NCI-H1105 treated with DMSO at 0.1 percent for 48 hours (cell line): Measurements from ENCODE around the gene NEU2.
"Not testable (repeated sequence)": the region's sequence is repeated elsewhere in the genome, so short reads cannot be mapped to it uniquely, and the experiment has no call there.

Source experiments
- DNase-seq: peaks from one replicate; lab custom pipeline; 2025; lab: John Stamatoyannopoulos, UW

NEU2 gene

DNA sequence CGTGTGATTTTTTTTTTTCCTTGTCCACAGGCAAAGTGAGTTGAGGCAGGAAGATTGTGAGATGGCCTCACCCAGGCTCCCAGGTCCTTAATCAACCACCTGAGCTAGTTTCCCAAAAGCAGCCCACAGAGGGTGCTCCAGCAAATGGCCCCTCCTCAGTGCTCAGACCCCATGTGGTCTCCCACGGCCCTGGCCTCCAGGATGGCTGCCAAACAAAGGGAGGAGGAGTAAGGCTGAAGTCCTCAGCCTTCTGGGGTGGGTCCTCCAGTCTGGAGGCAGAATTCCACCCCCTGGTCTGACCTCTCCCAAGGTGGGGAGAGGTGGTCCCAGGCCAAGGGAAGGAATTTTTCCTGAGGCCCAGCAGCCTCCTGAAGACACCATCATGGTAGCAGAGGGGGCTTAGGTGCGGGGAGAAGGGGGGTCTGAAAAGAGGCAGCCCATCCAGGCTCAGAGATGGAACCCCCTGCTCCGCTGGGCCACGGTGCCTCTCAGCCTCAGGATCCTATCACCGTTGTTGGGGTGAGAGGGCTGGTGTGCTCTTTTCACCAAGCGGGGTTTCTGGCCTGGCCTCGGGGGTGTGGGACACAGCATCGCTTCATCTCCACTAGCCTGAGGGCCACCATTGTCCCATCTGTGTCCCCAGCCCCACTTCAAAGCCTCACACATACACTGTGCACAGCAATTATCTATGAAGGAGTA lies 21.8 kb upstream of the NEU2 start:
- no peak for DNase-seq

DNA sequence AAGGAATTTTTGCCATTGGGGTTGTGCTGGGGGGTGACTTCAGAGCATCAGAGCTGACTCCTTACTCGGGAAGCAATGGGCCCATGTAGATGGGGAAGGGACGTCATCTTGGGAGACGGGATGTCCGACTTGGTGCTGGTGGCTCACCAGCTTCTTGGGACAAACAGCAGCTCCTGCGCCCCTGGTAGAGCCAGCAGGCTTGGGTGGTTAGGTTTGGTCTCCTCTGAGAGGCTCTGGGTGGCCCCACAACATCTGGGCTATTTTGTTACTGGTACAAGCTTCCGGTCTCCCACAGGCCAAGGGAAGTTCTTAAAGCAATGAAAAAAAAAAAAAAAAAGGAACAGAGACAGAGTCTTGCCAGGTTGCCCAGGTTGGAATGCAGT lies 21.2 kb upstream of the NEU2 start:
- DNase-seq: no peak

DNA sequence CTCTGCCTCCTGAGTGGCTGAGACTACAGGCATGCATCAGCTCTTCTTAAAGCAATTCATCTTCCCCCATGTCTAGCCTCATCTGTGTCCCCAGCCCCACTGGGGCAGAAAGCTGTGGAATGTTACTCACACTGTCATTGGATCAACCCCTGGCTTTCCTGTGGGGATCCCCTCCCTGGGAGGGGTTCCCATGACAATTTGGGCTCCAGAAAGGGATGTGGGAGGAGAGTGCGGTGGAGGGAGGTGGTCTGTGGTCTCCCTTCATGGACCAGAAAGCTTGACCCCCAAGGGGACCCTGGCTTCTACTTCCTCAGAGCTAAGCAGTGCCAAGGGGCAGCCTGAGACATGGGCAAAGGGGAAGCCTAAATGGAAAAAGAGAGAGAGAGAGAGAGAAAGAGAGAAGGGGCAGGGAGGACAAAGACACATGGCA lies 20.8 kb upstream of the NEU2 start:
- DNase-seq: no peak

DNA sequence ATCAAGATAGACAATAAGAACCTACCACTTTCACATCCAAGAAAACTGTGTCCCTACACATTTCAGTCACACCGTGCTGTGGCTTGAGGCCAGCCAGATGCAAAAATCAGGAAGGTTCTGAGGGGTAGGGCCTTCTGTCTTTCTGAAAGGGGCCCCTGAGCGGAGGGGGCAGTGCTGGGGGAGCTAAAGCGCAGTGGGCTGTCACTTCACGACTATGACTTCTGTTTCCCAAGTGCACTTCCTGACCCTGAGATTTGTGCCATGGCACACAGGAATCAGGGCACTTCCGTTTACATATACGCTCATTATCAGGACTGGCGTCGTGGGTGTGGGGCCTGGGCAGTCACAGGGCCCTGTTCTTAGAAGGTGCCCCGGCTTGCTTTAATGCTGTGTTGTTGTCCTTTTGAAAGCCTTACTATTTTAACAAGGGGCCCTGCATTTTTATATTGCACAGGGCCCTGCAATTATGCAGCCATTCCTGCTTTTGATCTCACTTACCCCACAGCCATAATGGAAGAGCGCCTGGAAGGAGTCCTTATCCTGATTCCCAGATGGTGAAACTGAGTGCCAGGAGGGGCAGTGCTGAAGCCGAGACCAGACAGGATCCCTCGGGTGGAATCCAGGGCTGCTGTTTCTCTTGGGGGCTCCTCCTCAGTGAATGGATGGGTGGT lies 20.0 kb upstream of the NEU2 start:
- no peak for DNase-seq

DNA sequence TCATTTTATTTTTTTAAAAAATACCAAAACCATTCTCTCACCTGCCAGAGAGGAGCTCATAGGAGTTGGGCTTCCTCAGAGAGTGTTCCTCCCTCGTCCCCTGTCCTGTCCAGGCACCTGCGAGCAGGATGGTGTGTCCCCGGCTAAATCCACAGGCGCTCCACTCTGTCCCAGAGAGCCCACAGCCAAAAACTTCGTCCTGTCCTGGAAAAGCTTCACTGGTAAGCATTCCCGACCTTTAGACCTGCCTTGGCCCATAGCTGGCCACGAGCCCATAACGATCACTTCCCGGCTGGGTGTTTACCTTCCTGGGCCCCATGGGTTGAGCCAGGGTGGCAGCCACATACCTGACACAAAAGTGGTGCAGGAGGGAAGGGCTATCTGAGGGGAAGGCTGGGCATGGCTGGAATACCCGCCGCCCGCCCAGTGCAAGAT lies 19.4 kb upstream of the NEU2 start, which contains the start of gene NGEF:
Gene NGEF, minus strand, starts transcription at position 230 of the 435 bp plus-strand sequence. CDS start 38,366 bp downstream, outside the sequence.
- DNase-seq: no peak

DNA sequence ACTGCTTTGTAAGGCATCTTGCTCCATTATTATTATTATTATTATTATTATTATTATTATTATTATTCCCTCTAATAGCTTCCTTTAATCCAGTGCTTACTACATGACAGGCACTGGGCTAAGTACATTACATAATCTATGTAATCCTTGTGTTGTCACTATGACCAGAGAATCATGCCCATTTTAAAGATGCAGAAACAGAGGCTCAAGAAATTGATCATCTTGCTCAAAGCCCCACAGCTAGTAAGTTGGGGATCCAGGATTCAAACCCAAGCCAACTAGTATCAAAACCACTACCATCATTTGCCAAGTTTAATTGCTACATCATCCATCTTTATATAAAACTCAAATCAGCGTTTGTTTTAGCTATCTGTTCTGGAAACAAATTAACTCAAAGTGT lies 18.8 kb upstream of the NEU2 start:
- DNase-seq: no peak

DNA sequence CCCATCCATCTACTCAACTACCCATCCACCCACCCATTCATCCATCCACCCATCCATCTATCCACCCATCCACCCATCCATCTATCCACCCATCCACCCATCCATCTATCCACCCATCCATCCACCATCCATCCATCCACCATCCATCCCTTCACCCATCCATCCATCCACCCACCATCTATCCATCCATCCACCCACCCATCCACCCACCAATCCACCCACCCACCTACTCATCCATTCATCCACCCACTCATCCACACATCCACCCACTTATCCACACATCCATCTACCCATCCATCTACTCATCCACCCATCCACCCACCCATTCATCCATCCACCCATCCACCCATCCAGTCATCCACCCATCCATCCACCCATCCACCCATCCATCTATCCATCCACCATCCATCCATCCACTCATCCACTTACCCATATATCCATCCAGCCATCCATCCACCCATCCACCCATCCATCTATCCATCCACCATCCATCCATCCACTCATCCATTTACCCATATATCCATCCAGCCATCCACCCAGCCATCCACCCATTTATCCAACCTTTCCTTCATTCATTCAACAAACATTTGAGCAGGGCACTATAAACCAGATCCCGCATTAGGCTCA lies 17.3 kb upstream of the NEU2 start:
- DNase-seq: no peak

DNA sequence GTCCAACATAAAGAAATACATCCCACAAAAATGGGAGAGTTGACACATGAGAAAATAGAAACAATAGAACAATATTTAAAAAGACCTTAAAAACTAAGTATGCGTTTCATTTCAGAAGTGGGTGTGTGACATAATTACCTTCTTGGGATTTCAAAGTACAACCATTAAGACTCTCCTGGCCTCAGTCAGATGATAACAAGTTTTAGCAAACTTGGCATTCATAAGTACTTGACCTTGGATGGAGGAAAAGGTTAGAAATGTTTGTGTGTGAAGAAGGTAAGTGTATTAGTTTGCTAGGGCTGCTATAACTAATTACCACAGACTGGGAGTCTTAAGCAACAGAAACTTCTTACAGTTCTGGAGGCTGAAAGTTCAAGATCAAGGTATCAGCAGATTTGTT lies 14.5 kb upstream of the NEU2 start:
- DNase-seq: no peak

DNA sequence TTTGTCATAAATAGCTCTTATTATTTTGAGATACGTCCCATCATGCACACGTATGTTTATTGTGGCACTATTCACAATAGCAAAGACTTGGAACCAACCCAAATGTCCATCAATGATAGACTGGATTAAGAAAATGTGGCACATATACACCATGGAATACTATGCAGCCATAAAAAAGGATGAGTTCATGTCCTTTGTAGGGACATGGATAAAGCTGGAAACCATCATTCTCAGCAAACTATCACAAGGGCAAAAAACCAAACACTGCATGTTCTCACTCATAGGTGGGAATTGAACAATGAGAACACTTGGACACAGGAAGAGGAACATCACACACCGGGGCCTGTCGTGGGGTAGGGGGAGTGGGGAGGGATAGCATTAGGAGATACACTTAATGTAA lies 12.9 kb upstream of the NEU2 start:
- not testable (repeated sequence) for DNase-seq

DNA sequence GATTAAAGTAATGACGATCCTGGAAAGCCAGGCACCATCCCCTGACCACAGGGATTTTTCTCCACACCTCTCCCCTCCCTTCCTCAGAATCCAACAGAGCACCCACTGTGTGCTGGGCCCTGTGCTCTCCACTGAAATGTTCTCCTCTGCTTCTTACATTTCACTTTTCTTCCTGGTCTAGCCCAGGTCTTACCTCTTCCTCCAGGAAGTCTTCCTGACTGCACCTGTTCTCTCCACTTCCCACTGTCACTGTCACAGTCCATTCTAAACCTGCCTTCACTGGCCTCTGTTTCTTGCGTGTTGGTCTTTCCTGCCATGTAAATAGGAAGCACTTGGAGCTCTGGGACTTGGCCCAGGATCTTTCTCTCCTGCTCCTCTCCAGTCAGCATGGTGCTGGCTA lies 12.0 kb upstream of the NEU2 start:
- no peak for DNase-seq

DNA sequence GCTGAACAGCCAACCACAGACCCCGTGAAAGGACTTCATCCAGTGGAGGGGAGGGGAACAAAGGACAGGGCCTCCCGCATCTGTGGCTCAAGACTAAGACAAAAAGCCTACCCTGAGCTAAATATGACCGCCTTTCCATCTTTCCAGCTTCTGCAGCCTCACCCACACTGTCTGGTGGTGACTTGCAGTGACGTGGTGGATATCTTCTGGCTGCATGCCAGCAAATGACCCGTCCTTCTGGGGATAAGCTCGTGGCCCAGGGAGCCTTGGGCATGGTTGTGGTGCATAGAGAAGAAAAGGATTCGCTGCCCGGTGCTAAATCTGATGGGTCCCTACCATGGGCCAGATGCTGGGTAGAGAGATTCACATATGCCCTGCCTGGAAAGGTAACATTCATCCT lies 10.7 kb upstream of the NEU2 start:
- no peak for DNase-seq

DNA sequence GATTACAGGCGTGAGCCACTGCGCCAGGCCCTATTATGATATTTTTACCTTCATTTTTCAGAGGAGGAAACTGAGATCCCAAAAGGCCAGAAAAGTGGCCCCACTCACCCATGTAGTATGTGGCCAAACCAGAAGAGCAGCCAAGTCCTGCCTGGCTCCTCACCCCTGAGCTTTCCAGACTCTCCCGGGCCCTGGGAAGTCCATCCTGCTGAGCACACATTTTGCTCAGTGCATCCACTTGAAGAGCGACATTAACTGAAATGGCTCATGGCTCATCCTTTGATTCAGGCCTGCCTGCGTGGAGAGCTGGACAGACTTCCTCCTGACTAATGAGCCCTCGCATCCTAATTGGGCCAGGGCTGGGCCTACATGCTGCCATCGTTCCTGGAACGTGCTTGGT lies 9.9 kb upstream of the NEU2 start:
- no peak for DNase-seq

DNA sequence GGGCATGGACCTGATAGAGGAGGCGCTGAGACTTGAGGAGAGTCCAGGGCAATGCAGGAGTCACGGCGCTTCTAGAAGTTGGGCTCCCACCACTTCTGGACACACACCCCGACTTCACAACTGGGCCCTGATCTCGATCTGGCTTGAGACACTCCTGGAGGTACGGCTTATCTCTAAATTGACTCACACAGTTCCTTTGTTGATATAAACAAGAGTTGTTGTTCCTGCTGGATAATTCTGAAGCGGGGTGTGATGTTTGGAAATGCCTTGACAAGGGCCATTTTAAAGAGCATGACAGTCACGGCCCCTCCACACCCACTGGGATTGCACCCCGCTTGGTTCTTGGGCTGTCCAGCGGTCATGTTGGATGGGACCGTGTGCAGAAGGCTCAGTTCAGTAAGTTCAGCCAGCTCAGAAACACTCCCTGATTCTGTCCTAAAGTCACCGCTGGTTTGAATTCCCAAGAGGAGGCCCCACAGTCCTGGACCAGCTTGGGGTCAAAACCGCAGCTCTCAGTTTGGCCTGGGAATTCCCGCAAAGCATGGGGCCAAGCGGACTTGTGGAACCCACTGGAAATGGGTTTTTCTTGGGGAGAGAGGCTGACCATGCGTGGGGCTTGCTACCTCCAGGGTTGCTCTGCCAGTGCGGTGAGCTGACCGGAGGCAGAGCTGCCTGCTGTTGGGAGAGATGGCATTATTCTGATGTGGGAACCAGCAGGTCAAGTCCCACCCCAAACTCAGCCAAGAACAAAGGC lies 9.3 kb upstream of the NEU2 start:
- no peak for DNase-seq

DNA sequence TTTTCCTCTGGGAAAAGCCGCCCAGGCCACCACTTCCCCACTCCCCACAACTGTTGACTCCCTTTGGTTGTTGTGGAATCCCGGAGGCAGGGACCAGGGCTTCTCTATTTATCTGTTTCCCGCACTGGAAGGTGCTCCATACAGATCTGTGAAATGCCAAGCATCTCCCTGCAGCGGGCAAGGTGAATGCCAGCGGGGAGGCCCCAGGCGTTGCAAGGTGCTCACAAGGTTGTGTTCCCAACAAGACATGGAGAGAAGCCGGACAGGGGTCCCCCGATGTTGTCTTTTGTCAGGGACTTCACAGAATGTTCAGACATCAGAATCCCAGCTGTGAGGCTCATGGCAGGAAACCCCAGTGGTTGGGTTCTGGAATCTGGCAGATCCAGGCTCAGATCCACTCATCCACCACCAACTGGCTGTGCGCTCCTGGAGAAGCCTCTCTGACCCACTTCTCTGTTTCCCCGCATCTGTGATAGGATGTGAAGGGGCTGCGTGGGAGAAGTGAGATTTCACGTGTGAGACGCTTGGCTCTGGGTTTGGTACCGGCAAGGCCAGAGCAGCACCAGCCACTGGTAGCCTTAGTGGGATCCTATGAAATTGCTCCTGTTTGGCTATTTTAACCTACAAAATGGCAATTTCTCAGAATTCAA lies 8.6 kb upstream of the NEU2 start:
- DNase-seq: no peak

DNA sequence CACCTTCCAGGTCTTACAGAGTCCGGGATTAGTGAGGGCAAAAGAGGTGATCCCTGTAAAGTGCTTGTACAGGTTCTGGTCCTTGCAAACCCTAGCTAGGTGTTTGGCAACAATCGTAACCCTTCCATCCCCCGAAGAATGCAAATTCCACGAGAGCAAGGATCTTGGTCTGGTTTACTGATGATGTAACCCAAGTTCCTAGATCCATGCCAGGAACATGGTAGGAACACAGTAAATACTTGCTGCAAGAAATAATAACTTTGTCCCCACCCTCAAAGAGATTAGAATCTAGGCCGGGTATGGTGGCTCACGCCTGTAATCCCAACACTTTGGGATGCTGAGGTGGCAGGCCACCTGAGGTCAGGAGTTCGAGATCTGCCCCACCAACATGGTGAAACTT lies 6.8 kb upstream of the NEU2 start:
- DNase-seq: no peak

DNA sequence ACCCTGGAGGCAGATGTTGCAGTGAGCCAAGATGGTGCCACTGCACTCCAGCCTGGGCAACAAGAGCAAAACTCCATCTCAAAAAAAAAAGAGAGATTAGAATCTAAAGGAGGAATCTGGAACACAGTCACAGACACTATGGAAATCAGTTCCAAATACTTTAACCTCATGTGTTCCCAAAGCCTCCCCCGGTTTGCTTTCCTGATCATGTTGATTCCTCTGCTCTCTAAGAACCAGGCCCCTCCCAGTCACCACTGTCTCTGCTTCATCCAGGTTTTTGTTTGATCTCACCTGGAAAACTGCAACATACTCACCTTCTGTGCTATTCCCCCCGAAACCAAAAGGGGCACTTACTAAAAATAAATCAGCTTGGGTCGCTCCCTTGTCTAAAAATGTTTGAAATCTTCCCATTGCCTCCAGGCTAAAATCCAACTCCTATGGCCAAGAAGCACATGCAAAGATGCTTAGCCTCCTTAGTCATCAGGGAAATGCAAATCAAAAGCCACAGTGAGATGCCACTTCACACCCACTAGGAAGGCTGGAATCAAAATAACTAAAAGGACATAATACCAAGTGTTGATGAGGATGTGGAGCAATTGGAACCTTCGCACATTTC lies 6.2 kb upstream of the NEU2 start:
- DNase-seq: no peak

DNA sequence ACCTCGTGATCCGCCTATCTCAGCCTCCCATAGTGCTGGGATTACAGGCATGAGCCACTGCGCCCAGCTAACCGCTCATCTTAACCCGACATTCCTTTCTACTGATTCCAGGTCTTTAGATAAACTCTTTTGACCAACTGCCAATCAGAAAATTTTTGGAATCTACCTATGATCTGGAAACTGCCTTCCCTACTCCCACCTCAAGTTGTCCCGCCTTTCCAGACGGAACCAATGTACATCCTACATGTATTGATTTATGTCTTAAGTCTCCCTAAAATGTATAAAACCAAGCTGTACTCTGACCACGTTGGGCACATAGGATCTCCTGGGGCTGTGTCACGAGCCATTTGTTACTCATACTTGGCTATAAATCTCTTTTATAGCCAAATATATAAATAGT lies 3.2 kb upstream of the NEU2 start:
- DNase-seq: no peak

DNA sequence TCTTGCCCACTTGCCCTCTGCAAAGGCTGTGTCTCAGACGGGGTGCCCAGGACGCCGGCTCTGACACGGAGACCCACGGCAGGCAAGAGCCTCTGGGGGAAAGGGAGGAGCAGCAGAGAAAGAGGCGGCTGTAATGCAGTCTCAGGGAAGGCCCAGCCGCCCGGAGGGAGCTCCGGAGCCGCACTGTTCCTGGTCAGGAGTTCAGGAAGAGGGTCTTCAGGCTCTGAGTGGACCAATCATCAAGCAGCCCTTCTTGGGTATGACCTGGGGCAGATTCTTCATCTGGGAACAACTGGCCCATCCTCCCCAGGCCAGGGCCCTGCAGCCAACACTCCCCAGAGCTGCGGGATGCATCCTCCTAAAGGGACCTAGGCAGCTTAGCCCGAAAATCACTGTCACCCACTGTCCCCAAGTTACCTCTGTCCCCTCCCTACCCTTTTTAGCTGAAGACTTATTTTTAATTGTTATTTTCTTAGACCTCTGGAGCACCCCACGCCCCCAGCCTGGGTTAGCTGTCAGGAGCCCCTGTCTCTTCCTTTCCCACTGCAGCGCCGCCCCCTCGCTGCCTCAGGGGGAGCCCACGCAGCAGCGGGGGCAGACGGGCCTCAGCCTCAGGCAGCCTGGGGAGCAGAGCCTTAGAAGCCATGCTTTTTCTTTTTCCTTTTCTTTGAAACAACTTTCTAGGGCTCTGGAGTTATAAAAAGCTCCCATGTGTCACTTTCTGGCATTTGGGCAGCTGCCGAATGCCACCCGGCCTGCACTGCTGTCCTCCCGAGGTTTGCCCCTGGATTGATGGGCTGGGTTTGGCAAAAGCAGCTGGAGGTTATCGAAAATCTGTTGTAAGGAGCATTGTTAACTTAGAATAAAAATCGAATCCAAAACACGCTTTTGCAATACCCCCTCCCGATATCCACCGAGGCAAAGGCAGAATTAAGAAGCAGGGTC lies 644 bp upstream of the NEU2 start:
- no peak for DNase-seq

DNA sequence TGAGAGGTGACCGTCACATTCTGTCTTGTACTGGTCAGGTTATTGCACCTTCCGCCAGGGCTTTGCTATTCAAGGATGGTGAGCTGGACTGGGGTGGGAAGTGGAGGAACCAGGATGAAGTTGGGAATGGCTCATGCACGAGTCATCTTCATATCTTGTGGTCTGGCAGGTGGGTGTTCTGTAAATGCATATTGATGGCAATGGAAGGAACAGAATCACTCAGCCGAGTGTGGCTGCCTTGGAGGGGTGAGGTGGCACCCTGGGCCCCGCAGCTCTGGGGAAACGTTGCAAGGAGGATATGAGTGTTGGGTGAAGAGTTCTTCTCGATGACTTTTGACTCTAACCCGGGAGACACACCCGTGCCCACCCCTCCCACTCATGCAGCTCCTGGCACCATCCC lies 1.2 kb downstream of the NEU2 start:
- no peak for DNase-seq

DNA sequence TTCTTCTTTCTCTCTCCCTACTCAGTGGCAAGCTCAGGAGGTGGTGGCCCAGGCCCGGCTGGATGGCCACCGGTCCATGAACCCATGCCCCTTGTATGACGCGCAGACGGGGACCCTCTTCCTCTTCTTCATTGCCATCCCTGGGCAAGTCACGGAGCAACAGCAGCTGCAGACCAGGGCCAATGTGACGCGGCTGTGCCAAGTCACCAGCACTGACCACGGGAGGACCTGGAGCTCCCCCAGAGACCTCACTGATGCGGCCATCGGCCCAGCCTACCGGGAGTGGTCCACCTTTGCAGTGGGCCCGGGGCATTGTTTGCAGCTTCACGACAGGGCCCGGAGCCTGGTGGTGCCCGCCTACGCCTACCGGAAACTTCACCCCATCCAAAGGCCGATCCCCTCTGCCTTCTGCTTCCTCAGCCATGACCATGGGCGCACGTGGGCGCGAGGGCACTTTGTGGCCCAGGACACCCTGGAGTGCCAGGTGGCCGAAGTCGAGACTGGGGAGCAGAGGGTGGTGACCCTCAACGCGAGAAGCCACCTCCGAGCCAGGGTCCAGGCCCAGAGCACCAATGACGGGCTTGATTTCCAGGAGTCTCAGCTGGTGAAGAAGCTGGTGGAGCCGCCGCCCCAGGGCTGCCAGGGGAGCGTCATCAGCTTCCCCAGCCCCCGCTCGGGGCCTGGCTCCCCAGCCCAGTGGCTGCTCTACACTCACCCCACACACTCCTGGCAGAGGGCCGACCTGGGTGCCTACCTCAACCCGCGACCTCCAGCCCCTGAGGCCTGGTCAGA lies 1.8 kb downstream of the NEU2 start:
- DNase-seq: no peak
